ENCODE data around the gene TTLL4.
"Not testable (repeated sequence)": the region's sequence is repeated elsewhere in the genome, so short reads cannot be mapped to it uniquely, and the experiment has no call there.

Gene TTLL4

GRCh38 chr2:218744615-218745014 is 34.0 kb downstream of the TTLL4 start:
- DNase-seq (ENCODE audit: insufficient read length, low spot score) (no peak), FAIRE-seq (peak; percentile 42)

DNA sequence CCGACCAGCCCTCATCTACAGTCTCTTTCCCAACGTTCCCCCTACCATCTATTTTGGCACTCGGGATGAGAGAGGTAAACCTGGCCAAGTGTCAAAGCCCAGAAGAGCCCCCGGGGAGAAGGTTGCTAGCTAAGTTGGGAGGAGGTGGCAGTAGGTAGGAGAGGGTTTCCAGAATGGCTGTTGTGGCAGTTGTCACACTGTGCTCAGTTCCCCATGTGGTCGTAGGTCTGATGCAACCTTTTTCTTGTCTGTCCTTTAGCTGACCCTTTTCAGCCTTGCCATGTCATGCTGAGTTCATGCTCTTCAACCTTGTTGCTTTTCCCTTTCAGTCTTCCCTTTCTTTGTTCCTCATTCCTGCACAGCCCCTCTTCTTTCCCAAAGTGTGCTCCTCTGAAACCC is 34.5 kb downstream of the TTLL4 start:
- DNase-seq (ENCODE audit: insufficient read length, low spot score) (no peak), FAIRE-seq (no peak)

- DNase-seq (ENCODE audit: insufficient read length, low spot score) (no peak), FAIRE-seq (no peak)
Observed at GRCh38 chr2:218745559-218746469, 35.2 kb downstream of the TTLL4 start.

DNA sequence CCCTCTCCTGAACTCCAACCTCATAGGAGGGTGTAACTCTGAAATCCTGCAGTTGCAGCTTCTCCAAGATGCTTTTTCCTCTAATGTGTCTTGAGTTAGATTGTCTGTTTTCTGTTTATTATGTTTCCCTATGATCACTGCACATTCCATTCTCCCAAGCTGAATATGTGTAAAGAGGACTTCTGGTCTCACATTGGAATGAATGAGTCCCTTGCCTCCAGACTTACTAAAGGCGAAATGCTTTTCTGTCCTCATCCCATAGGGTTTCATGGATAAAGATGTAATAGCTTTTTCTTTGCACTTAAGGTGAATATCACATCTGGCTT is 35.8 kb downstream of the TTLL4 start:
- FAIRE-seq = no peak
- DNase-seq (ENCODE audit: insufficient read length, low spot score) = no peak

GRCh38 chr2:218746960-218747359 is 36.3 kb downstream of the TTLL4 start:
- DNase-seq (ENCODE audit: insufficient read length, low spot score) (no peak), FAIRE-seq (no peak)

- FAIRE-seq (no peak), DNase-seq (ENCODE audit: insufficient read length, low spot score) (no peak)
Observed at GRCh38 chr2:218748741-218749441, 38.3 kb downstream of the TTLL4 start.

DNA sequence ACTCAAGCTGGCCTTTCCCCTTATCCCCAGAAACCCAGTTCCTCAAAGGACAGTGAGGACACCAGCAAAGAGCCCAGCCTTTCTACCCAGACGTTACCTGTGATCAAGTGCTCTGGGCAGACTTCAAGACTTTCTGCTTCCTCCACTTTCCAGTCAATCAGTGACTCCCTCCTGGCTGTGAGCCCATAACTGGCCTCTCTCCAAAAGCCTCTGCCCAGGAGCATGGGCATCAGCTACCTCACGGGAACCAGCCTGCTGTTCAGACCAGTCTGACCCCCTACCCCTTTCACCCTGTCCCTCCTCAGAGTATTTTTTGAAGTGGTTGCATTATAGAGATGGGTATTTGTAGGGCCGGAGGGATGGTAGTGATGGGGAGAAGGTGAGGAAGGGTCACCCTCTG is 43.6 kb downstream of the TTLL4 start:
- DNase-seq (ENCODE audit: insufficient read length, low spot score) = no peak
- no peak for FAIRE-seq

GRCh38 chr2:218754781-218755180 is 44.1 kb downstream of the TTLL4 start:
- DNase-seq (ENCODE audit: insufficient read length, low spot score) (no peak), FAIRE-seq (no peak)

DNA sequence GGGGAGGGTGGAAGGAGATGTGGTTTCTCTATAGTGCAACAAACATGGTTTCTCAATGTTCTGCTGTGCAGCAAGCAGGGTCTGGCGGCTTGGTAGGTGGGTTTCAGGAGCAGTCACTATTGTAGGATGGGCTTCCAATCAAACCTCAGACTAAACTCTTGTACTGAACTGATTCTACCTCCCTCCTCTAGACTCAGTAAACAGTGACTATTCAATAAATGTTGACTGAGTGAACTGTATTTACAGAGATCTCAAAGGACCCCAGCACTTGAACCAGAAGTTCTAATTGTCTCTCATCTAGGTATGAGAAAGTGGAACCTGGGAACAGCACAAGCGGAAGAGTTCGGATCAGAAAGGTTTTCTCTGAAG is 44.5 kb downstream of the TTLL4 start:
- no peak for DNase-seq (ENCODE audit: insufficient read length, low spot score)
- peak; percentile 31 for FAIRE-seq

GRCh38 chr2:218755567-218756404 is 45.2 kb downstream of the TTLL4 start:
- DNase-seq (ENCODE audit: insufficient read length, low spot score) = no peak
- FAIRE-seq = no peak

DNA sequence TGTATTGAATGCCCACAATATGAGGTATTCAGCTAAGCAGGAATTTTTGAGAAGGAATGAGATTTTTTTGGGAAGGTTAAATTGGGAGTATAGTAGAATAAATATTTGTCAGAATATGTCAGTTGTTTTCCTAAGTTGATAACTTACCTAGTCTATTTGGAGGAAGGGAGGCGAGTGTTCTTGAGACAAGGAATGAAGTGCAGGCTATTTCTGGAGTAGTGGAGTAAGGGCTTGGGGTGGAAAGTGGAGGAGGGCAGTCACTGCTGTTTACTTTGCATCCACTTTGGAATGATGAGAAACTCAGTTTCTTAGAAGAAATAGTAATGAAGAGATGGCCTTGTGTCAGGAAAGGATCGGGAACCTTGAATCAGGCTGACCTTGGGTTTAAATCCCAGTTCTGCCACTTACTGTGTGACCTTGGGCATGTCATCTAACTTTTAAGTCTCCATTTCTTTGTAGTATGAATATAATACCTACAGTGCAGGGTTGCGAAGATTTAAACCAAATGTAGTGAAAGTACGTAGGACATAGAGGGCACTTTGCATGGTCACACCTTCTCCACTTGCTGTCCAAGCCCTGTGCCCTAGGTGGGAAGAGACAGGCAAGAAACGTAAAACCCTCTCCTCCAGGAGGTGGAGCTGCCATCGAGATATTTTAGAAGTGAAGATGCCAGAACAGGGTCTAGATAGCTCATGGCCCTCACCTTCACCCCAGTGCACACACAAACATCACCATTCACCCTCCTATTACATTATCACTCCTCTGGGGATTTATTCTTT is 46.2 kb downstream of the TTLL4 start:
- DNase-seq (ENCODE audit: insufficient read length, low spot score) (no peak), FAIRE-seq (no peak)

GRCh38 chr2:218761795-218762194 is 51.2 kb downstream of the TTLL4 start:
- DNase-seq (ENCODE audit: insufficient read length, low spot score) = no peak
- FAIRE-seq = no peak

DNA sequence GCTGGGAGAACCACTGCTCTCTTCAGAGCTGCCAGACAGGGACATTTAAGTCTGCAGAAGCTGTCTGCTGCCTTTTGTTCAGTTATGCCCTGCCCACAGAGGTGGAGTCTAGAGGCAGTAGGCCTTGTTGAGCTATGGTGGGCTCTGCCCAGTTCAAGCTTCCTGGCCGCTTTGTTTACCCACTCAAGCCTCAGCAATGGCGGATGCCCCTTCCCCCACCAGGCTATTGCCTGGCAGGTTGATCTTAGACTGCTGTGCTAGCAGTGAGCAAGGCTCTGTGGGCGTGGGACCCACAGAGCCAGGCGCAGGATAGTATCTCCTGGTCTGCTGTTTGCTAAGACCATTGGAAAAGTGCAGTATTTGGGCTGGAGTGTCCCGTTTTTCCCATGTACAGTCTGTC is 62.1 kb downstream of the TTLL4 start:
- not testable (repeated sequence) for FAIRE-seq; DNase-seq (ENCODE audit: insufficient read length, low spot score)

GRCh38 chr2:218773881-218774280 is 63.2 kb downstream of the TTLL4 start:
- DNase-seq (ENCODE audit: insufficient read length, low spot score) (no peak), FAIRE-seq (no peak)

GRCh38 chr2:218776488-218776887 is 65.9 kb downstream of the TTLL4 start:
- FAIRE-seq (no peak), DNase-seq (ENCODE audit: insufficient read length, low spot score) (no peak)

- no peak for FAIRE-seq
Observed at GRCh38 chr2:218777276-218777990, 66.8 kb downstream of the TTLL4 start.

GRCh38 chr2:218780046-218780445 is 69.4 kb downstream of the TTLL4 start:
- no peak for FAIRE-seq

More at GRCh38 chr2:218777276-218777990, 66.8 kb downstream of the TTLL4 start:
- no peak for DNase-seq (ENCODE audit: insufficient read length, low spot score)

DNA sequence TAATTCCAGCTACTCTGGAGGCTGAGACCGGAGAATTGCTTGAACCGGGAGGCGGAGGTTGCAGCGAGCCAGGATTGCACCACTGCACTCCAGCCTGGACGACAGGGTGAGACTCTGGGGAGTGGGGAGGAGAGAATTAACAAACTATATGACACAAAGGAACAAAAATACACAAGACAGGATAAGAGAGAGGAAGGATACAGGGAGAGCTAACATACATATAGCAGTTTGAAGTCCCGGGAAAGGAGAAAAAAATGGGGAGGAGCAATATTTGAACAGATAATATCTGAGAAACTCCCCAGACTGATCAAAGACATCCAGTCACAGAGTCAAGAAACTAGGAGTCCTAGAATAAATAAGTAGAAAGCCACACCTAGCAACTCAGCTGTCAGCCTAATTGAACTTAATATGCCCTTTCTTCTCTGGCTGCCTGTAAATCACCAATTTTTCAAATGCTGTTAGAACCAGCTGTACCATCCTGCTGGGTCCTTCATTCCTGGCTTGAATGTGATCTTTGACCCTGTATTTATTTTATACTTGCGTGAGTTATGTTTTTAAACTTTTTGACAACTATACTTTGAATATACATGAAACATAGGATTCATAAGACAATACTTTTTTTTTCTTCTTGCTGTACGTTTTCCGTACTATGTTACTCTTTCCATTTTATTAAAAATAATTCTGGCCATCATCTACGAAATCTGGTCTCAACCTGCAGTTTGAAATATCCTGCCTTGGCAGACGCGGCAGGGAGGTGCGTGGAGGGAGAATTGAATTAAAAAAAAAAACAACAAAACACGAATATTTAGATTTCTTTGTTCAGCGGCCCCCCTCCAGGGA is 70.4 kb downstream of the TTLL4 start:
- FAIRE-seq (no peak), DNase-seq (ENCODE audit: insufficient read length, low spot score) (no peak)

More at GRCh38 chr2:218780046-218780445, 69.4 kb downstream of the TTLL4 start:
- no peak for DNase-seq (ENCODE audit: insufficient read length, low spot score)

Data from GM19239 (cell line).